ENCODE measurements around the gene WDHD1. TPM values are rescaled to one million over a fixed set of nuclear protein-coding genes. Genes with fewer than 3 reads are reported as not detected.
"Not testable (repeated sequence)": the region's sequence is repeated elsewhere in the genome, so short reads cannot be mapped to it uniquely, and the experiment has no call there.

WDHD1 gene
- polyA plus RNA-seq (ENCODE audit: insufficient read length) = 24.9 TPM
- long read RNA-seq, donor 1 = 0 reads
- long read RNA-seq, donor 2 = 0 reads
- long read RNA-seq, donor 3 = 0 reads
- long read RNA-seq, donor 4 = 0 reads
- long read RNA-seq, donor 5 = 0 reads
- long read RNA-seq, donor 6 = 0 reads
- long read RNA-seq, donor 7, full-length matches to known transcripts = 2 of 2 reads
- long read RNA-seq, donor 7, partial matches to known transcripts = 0 of 2 reads
- long read RNA-seq, donor 7, other reads (novel, unspliced or antisense) = 0 of 2 reads
- long read RNA-seq, donor 8 = 0 reads

DNA sequence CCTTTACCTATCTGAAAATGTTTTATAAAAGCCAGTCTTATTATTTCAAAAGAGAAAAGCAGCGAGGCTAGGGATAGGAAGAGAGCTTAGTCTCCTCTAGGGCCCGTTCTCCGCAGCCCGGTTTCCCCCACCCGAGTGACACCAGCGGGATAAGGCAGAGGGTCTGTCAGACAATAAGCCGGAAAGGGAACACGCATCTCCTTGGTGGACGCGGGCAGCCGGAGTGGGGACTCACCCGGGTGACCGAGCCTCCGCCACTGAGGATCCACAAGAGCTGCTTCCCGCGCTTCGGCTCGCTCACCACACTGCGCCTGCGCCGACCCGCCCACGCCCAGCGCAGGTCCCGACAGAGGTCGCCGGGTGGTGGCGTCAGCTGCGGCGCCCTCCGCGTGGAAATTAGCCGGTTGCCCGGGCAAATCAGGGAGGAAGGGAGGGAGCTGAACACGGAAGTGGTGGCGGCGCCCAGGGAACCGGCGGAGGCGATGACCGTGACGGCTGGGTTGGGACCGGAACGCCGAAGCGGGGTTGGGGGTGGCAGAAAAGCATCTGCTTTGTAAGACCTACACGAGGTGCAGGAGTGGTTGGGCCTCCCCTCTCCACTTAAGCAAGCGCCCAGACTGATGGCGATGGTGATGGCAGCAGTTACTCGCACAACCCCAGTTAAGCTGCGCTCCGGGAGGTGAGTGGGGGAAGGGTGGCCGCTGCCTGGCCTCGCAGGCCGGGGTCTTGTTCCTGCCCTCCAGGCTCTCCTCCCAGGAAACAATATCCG, at the start of gene WDHD1, which contains the start of gene SOCS4:
Gene WDHD1 (minus strand): TSS at position 307 of the 769 bp plus-strand sequence. CDS start 312 bp downstream, outside the sequence.
Gene SOCS4 (plus strand): TSS at position 444 of the 769 bp plus-strand sequence. CDS start 15,806 bp downstream, outside the sequence.
- DNase-seq = peak; percentile 91

GRCh38 chr14:55075628-55076175, 48.8 kb upstream of the WDHD1 start:
- no peak for DNase-seq

DNA sequence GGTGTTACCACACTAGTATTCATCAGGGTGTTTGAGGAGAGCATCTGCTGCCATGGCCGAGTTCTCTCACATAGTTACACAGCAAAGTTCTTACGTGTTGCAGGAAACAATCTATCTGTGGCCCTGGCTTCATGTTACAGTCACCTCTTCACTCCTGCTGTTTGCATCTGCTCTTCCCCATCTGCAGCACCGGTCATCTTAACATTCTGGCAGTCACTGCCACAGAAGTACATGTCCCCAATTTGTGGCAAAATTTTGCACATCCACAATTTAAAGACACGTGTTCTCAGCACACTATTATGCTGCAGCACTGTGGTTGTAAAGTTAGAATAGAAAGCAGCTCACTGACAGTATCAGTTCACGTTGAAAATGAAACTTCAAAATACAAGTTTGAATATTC, 47.8 kb upstream of the WDHD1 start:
- DNase-seq = no peak

DNA sequence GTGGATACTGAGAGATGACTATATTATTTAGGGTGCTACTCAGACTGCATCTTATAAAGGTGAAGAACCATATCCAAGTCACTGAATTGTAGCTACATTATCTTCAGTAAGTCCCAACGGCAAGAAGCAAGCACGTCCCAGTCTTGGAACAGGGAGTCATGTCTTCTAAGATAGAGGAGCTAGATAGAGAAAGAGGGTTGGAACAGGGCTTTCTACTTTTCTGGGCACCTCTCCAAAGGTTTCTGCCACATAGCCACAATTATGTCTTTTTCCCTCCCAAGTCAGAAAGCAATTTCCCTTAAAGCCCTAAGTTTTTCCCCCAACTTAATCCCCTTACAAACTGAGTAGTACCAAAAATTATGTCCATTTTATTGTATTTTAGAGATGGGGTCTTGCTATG, 47.0 kb upstream of the WDHD1 start:
- DNase-seq = no peak

- no peak for DNase-seq
Measured at GRCh38 chr14:55071870-55072640, 45.2 kb upstream of the WDHD1 start.

DNA sequence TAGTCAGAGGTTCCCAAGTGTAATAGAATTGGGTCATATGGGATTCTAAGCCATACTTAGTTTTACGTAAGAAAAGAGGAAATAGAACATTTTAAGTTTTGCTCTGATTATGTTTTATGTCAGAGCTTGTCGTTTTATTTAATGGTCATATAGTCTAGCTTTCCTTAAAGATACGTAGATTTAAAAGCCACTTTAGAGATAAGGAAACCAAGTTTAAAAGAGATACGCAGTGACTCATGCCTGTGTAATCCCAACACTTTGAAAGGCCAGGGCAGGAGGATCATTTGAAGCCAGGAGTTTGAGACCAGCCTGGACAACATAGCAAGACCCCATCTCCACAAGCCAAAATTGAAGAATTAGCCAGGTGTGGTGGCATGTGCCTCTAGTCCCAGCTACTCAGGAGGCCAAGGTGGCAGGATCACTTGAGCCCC, 44.1 kb upstream of the WDHD1 start:
- DNase-seq = no peak

DNA sequence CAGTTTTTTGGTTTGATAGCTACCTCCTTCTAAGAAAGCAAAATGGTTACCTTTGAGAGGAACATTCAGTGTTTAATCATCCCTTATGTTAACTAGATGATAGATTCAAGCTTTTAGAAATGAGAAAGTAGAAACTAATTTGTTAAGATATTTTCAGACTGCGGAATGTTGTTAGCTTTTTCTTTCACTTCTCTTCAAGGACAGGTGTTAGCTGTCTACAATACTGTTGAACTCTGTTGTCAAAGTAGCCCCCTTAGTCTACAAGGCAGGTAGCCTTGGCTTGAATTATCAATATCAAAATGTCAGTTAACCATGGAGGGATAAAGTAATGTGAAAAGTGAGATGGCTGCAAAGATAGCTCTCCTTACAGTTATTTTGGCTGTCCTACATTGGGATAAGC, 39.3 kb upstream of the WDHD1 start:
- DNase-seq = no peak

DNA sequence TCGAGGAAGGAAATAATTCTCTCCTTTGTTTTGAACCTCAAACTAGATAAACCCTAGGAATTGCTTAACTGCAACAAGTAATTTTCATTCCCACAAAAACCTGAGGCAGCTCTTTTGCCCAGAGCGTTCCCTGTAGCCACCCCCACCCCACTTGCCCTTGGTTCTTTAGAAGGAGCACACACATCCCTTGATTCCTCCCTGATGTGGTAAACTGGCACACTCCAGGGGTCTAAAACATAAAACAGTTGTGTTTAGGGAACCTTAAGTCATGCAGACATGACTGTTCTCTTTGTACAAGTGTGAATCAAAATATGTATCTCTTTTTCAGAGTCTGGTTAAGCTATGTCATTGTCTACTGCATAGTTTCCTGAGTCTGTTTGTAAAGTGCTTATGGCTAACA, 38.5 kb upstream of the WDHD1 start:
- no peak for DNase-seq

GRCh38 chr14:55064896-55065295, 38.0 kb upstream of the WDHD1 start:
- DNase-seq = not testable (repeated sequence)

GRCh38 chr14:55062517-55063351, 35.8 kb upstream of the WDHD1 start:
- no peak for DNase-seq

- DNase-seq = no peak
Measured at GRCh38 chr14:55059333-55059732, 32.4 kb upstream of the WDHD1 start.

GRCh38 chr14:55057919-55058318, 31.0 kb upstream of the WDHD1 start:
- DNase-seq = no peak

GRCh38 chr14:55054098-55054497, 27.2 kb upstream of the WDHD1 start:
- DNase-seq = no peak

GRCh38 chr14:55053500-55053899, 26.6 kb upstream of the WDHD1 start:
- DNase-seq = no peak

DNA sequence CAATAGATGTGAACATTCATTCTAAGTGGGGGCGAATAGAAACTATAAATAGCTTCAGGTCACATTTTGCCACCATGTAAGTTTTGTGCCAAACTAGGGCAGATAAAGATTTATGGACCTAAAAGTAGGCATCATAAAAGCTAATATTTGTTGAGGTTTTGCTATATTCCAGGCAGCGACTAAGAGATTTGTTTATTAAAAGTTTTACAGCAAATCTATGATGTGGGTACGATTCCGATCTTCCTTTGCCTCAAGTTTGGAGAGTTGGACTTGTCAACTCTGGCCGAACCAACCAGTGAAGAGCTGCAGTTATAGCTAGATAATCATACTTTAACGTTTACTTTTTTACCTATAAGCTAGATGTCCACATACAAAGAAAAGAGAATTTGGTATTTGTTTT, 26.1 kb upstream of the WDHD1 start:
- peak; percentile 3 for DNase-seq

DNA sequence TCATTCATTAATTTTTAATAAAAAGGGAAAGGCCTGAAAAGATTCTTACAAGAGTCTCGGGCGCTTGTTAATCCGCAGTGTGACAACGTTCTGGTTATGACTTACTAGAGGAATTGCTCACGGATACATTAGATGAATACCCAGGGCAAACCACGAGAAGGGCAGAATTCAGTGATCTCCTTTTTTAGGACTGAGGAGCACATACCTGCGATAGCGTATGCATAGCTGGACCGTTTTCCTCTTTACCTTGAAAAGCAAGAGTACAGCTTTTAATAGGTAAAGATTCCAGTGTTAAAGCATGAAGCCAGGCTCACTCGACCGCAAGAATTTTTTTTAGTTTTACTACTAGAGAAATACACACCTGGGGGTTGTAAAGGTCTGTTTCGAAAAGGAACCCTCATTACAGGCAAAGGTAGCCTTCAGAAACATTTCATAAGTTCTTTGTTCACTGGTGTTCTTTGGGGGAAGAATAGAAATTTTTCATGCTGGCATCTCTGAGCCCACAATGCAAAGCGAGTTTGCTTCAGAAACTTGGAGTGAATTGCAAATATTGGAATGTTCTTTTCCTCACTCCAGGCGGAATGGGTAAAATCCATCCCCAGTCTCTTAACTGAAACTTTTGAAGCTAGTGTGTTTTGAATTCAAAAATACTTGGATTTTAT, 25.5 kb upstream of the WDHD1 start:
- peak; percentile 45 for DNase-seq

DNA sequence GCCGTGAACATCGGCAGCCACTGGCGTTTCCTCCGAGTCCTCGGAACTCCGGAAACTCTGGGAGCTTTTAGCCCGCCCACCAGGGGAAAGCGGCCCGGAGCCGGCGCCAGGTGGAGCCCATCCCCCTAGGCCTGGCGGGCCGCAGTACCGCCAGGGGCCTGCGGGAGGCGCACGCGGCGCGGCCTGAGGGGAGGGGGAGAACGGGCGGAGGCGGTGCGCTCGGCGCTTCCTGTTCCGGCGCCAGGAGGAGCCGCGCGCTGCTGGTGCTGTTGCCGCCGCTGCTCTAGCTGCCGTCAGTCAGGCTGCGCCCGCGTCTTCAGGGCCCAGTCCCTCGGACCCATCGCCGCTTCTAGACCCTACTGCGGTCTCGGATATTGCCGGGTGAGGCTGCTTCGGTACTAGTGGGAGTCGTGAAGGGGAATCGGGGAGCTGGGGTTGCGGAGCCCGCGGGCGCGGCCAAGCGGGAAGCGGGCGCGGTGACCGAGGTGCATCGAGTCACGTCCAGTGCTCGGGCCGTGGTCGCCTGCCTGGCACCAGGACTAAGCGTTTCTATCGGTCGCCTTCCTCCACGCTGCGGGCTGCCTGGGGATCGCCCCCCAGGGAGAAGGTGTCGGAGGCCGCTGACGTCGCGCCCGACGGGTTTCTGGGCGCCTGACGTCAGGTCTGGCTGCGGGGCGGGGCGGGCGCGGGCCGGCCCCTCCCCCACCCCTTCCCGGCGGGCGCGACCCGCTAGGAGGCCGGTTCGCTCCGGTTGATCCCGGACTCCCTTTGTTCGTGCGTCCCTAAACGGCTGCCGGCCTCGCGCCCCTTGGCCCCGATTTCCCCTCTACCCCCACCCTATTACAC, 24.7 kb upstream of the WDHD1 start, which contains the start of gene MAPK1IP1L:
Gene MAPK1IP1L (plus strand): TSS at position 225 of the 846 bp plus-strand sequence. CDS start 10,037 bp downstream, outside the sequence.
- peak; percentile 94 for DNase-seq

GRCh38 chr14:55051165-55051422, 24.2 kb upstream of the WDHD1 start:
- DNase-seq = no peak

GRCh38 chr14:55048900-55049436, 22.1 kb upstream of the WDHD1 start:
- no peak for DNase-seq

All from left kidney (tissue), 8 donors.